Measurements from ENCODE around the gene GAS2L3.
"Not testable (repeated sequence)": the region's sequence is repeated elsewhere in the genome, so short reads cannot be mapped to it uniquely, and the experiment has no call there.

The GAS2L3 gene

GRCh38 chr12:100553936-100554335 is 19.5 kb upstream of the GAS2L3 start:
- no peaks in the 10 kb centered on the region for H3K9me3 ChIP-seq (ENCODE audit: control insufficient read depth in 5 of 5, low read length in 5 of 5)
- no peak overlapping the region for H3K27ac ChIP-seq (ENCODE audit: low read depth, low read length)
- no peak overlapping the region for H3K4me3 ChIP-seq (ENCODE audit: low read depth in 1 of 5, low read length in 5 of 5)
- H3K27me3 ChIP-seq (ENCODE audit: control insufficient read depth in 5 of 5, insufficient read depth in 4 of 5, low read length in 5 of 5) = no peaks in the 10 kb centered on the region
- H3K4me1 ChIP-seq (ENCODE audit: control insufficient read depth in 5 of 5, insufficient read depth in 5 of 5, low read length in 5 of 5) = peaks cover 0 to 15% (median 6%) of the 10 kb centered on the region in 5 donors
- no peak overlapping the region for H3K9ac ChIP-seq (ENCODE audit: low read length in 5 of 5)
- H3K36me3 ChIP-seq (ENCODE audit: control insufficient read depth in 5 of 5, insufficient read depth in 5 of 5, low read length in 5 of 5) = no peaks in the 10 kb centered on the region

GRCh38 chr12:100554608-100555077 is 18.8 kb upstream of the GAS2L3 start:
- H3K4me1 ChIP-seq (ENCODE audit: control insufficient read depth in 5 of 5, insufficient read depth in 5 of 5, low read length in 5 of 5) = peaks cover 0 to 15% (median 6%) of the 10 kb centered on the region in 5 donors
- H3K4me3 ChIP-seq (ENCODE audit: low read depth in 1 of 5, low read length in 5 of 5) = no peak overlapping the region
- H3K9ac ChIP-seq (ENCODE audit: low read length in 5 of 5) = no peak overlapping the region
- H3K27ac ChIP-seq (ENCODE audit: low read depth, low read length) = no peak overlapping the region
- H3K9me3 ChIP-seq (ENCODE audit: control insufficient read depth in 5 of 5, low read length in 5 of 5) = no peaks in the 10 kb centered on the region
- no peaks in the 10 kb centered on the region for H3K36me3 ChIP-seq (ENCODE audit: control insufficient read depth in 5 of 5, insufficient read depth in 5 of 5, low read length in 5 of 5)
- H3K27me3 ChIP-seq (ENCODE audit: control insufficient read depth in 5 of 5, insufficient read depth in 4 of 5, low read length in 5 of 5) = no peaks in the 10 kb centered on the region

- no peaks in the 10 kb centered on the region for H3K27me3 ChIP-seq (ENCODE audit: control insufficient read depth in 5 of 5, insufficient read depth in 4 of 5, low read length in 5 of 5)
- no peak overlapping the region for H3K27ac ChIP-seq (ENCODE audit: low read depth, low read length)
- no peaks in the 10 kb centered on the region for H3K9me3 ChIP-seq (ENCODE audit: control insufficient read depth in 5 of 5, low read length in 5 of 5)
- H3K4me1 ChIP-seq (ENCODE audit: control insufficient read depth in 5 of 5, insufficient read depth in 5 of 5, low read length in 5 of 5) = peaks cover 0 to 15% (median 6%) of the 10 kb centered on the region in 5 donors
- H3K4me3 ChIP-seq (ENCODE audit: low read depth in 1 of 5, low read length in 5 of 5) = no peak overlapping the region
- H3K36me3 ChIP-seq (ENCODE audit: control insufficient read depth in 5 of 5, insufficient read depth in 5 of 5, low read length in 5 of 5) = no peaks in the 10 kb centered on the region
- H3K9ac ChIP-seq (ENCODE audit: low read length in 5 of 5) = no peak overlapping the region
These were observed 17.8 kb upstream of the GAS2L3 start for GRCh38 chr12:100555722-100556121.

GRCh38 chr12:100557357-100557756 is 16.1 kb upstream of the GAS2L3 start:
- Histone ChIP-seq H3K4me3 (ENCODE audit: low read depth in 1 of 5, low read length in 5 of 5) (no peak overlapping the region), H3K27me3 (ENCODE audit: control insufficient read depth in 5 of 5, insufficient read depth in 4 of 5, low read length in 5 of 5) (no peaks in the 10 kb centered on the region), H3K27ac (ENCODE audit: low read depth, low read length) (no peak overlapping the region), H3K4me1 (ENCODE audit: control insufficient read depth in 5 of 5, insufficient read depth in 5 of 5, low read length in 5 of 5) (peaks cover 0 to 15% (median 6%) of the 10 kb centered on the region in 5 donors), H3K9ac (ENCODE audit: low read length in 5 of 5) (no peak overlapping the region), H3K9me3 (ENCODE audit: control insufficient read depth in 5 of 5, low read length in 5 of 5) (no peaks in the 10 kb centered on the region), H3K36me3 (ENCODE audit: control insufficient read depth in 5 of 5, insufficient read depth in 5 of 5, low read length in 5 of 5) (no peaks in the 10 kb centered on the region)

GRCh38 chr12:100559261-100559660 is 14.2 kb upstream of the GAS2L3 start:
- H3K9me3 ChIP-seq (ENCODE audit: control insufficient read depth in 5 of 5, low read length in 5 of 5); H3K4me3 ChIP-seq (ENCODE audit: low read depth in 1 of 5, low read length in 5 of 5); H3K27me3 ChIP-seq (ENCODE audit: control insufficient read depth in 5 of 5, insufficient read depth in 4 of 5, low read length in 5 of 5); H3K36me3 ChIP-seq (ENCODE audit: control insufficient read depth in 5 of 5, insufficient read depth in 5 of 5, low read length in 5 of 5); H3K27ac ChIP-seq (ENCODE audit: low read depth, low read length); H3K9ac ChIP-seq (ENCODE audit: low read length in 5 of 5): not testable (repeated sequence)
- peaks cover 0 to 19% (median 14%) of the 10 kb centered on the region in 5 donors for H3K4me1 ChIP-seq (ENCODE audit: control insufficient read depth in 5 of 5, insufficient read depth in 5 of 5, low read length in 5 of 5)

GRCh38 chr12:100564090-100564489 is 9.4 kb upstream of the GAS2L3 start:
- Histone ChIP-seq H3K4me1 (ENCODE audit: control insufficient read depth in 5 of 5, insufficient read depth in 5 of 5, low read length in 5 of 5) (peaks cover 0 to 39% (median 7%) of the 10 kb centered on the region in 5 donors), H3K9ac (ENCODE audit: low read length in 5 of 5) (no peak overlapping the region), H3K27me3 (ENCODE audit: control insufficient read depth in 5 of 5, insufficient read depth in 4 of 5, low read length in 5 of 5) (no peaks in the 10 kb centered on the region), H3K4me3 (ENCODE audit: low read depth in 1 of 5, low read length in 5 of 5) (no peak overlapping the region), H3K9me3 (ENCODE audit: control insufficient read depth in 5 of 5, low read length in 5 of 5) (no peaks in the 10 kb centered on the region), H3K36me3 (ENCODE audit: control insufficient read depth in 5 of 5, insufficient read depth in 5 of 5, low read length in 5 of 5) (no peaks in the 10 kb centered on the region), H3K27ac (ENCODE audit: low read depth, low read length) (no peak overlapping the region)

- peak overlapping the region in 1 of 5 donors; percentile 5 for H3K9ac ChIP-seq (ENCODE audit: low read length in 5 of 5)
- no peak overlapping the region for H3K27ac ChIP-seq (ENCODE audit: low read depth, low read length)
- H3K4me3 ChIP-seq (ENCODE audit: low read depth in 1 of 5, low read length in 5 of 5) = no peak overlapping the region
- no peaks in the 10 kb centered on the region for H3K9me3 ChIP-seq (ENCODE audit: control insufficient read depth in 5 of 5, low read length in 5 of 5)
- H3K27me3 ChIP-seq (ENCODE audit: control insufficient read depth in 5 of 5, insufficient read depth in 4 of 5, low read length in 5 of 5) = no peaks in the 10 kb centered on the region
- H3K36me3 ChIP-seq (ENCODE audit: control insufficient read depth in 5 of 5, insufficient read depth in 5 of 5, low read length in 5 of 5) = no peaks in the 10 kb centered on the region
- peaks cover 0 to 39% (median 7%) of the 10 kb centered on the region in 5 donors for H3K4me1 ChIP-seq (ENCODE audit: control insufficient read depth in 5 of 5, insufficient read depth in 5 of 5, low read length in 5 of 5)
These were observed 8.5 kb upstream of the GAS2L3 start for GRCh38 chr12:100564905-100565467.

- Histone ChIP-seq H3K4me1 (ENCODE audit: control insufficient read depth in 5 of 5, insufficient read depth in 5 of 5, low read length in 5 of 5) (peaks cover 0 to 39% (median 7%) of the 10 kb centered on the region in 5 donors), H3K36me3 (ENCODE audit: control insufficient read depth in 5 of 5, insufficient read depth in 5 of 5, low read length in 5 of 5) (no peaks in the 10 kb centered on the region), H3K9me3 (ENCODE audit: control insufficient read depth in 5 of 5, low read length in 5 of 5) (no peaks in the 10 kb centered on the region), H3K4me3 (ENCODE audit: low read depth in 1 of 5, low read length in 5 of 5) (no peak overlapping the region), H3K27ac (ENCODE audit: low read depth, low read length) (no peak overlapping the region), H3K27me3 (ENCODE audit: control insufficient read depth in 5 of 5, insufficient read depth in 4 of 5, low read length in 5 of 5) (no peaks in the 10 kb centered on the region), H3K9ac (ENCODE audit: low read length in 5 of 5) (no peak overlapping the region)
These were observed 7.4 kb upstream of the GAS2L3 start for GRCh38 chr12:100565987-100566545.

- no peak overlapping the region for H3K27ac ChIP-seq (ENCODE audit: low read depth, low read length)
- no peaks in the 10 kb centered on the region for H3K36me3 ChIP-seq (ENCODE audit: control insufficient read depth in 5 of 5, insufficient read depth in 5 of 5, low read length in 5 of 5)
- peaks cover 0 to 39% (median 7%) of the 10 kb centered on the region in 5 donors for H3K4me1 ChIP-seq (ENCODE audit: control insufficient read depth in 5 of 5, insufficient read depth in 5 of 5, low read length in 5 of 5)
- H3K27me3 ChIP-seq (ENCODE audit: control insufficient read depth in 5 of 5, insufficient read depth in 4 of 5, low read length in 5 of 5) = no peaks in the 10 kb centered on the region
- no peak overlapping the region for H3K4me3 ChIP-seq (ENCODE audit: low read depth in 1 of 5, low read length in 5 of 5)
- H3K9ac ChIP-seq (ENCODE audit: low read length in 5 of 5) = no peak overlapping the region
- no peaks in the 10 kb centered on the region for H3K9me3 ChIP-seq (ENCODE audit: control insufficient read depth in 5 of 5, low read length in 5 of 5)
These were observed 6.4 kb upstream of the GAS2L3 start for GRCh38 chr12:100566887-100567637.

- Histone ChIP-seq H3K36me3 (ENCODE audit: control insufficient read depth in 5 of 5, insufficient read depth in 5 of 5, low read length in 5 of 5) (no peaks in the 10 kb centered on the region), H3K27me3 (ENCODE audit: control insufficient read depth in 5 of 5, insufficient read depth in 4 of 5, low read length in 5 of 5) (no peaks in the 10 kb centered on the region), H3K4me1 (ENCODE audit: control insufficient read depth in 5 of 5, insufficient read depth in 5 of 5, low read length in 5 of 5) (peaks cover 0 to 41% (median 9%) of the 10 kb centered on the region in 5 donors), H3K4me3 (ENCODE audit: low read depth in 1 of 5, low read length in 5 of 5) (no peak overlapping the region), H3K27ac (ENCODE audit: low read depth, low read length) (no peak overlapping the region), H3K9ac (ENCODE audit: low read length in 5 of 5) (no peak overlapping the region), H3K9me3 (ENCODE audit: control insufficient read depth in 5 of 5, low read length in 5 of 5) (no peaks in the 10 kb centered on the region)
These were observed 5.5 kb upstream of the GAS2L3 start for GRCh38 chr12:100567945-100568344.

Measured in subcutaneous abdominal adipose tissue (tissue), 5 donors.